ENCODE measurements around the gene RNF215. TPM values are rescaled to one million over a fixed set of nuclear protein-coding genes. Genes with fewer than 3 reads are reported as not detected.
"Not testable (repeated sequence)": the region's sequence is repeated elsewhere in the genome, so short reads cannot be mapped to it uniquely, and the experiment has no call there.

Gene RNF215
- total RNA-seq, 1 experiment from 2014 or later: 15.1 TPM

DNA sequence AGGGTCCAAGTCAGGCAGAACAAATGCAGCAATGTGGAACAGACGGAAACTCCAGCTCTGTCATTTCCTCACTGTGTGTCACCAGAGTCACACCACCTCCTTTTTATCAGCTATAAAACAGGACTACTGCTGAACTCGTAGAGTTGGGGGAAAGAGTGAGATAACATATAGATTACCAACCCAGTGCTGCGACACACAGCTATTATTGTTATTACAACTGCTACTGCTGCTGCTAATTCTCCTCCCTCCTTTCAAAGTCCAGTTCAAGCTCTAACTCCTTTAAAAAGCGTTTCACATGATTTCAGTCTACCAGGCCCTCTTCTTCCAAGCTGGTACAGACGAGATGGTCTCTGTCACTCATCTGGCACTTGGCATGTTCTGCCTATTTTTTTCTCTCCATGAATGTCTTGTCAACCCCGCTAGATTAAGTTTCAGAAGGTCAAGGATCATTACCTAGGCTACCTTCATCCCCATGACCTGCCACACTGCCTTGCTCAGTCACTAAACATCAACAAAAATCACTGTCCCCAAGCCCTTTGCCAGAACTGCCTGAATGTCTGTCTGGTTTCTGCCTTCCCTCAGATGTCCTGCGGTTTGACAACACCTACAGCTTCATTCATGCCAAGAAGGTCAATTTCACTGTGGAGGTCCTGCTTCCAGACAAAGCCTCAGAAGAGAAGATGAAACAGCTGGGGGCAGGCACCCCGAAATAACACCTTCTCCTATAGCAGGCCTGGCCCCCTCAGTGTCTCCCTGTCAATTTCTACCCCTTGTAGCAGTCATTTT is 34.7 kb upstream of the RNF215 start:
- peak; percentile 33 for DNase-seq (ENCODE audit: low read depth)

DNA sequence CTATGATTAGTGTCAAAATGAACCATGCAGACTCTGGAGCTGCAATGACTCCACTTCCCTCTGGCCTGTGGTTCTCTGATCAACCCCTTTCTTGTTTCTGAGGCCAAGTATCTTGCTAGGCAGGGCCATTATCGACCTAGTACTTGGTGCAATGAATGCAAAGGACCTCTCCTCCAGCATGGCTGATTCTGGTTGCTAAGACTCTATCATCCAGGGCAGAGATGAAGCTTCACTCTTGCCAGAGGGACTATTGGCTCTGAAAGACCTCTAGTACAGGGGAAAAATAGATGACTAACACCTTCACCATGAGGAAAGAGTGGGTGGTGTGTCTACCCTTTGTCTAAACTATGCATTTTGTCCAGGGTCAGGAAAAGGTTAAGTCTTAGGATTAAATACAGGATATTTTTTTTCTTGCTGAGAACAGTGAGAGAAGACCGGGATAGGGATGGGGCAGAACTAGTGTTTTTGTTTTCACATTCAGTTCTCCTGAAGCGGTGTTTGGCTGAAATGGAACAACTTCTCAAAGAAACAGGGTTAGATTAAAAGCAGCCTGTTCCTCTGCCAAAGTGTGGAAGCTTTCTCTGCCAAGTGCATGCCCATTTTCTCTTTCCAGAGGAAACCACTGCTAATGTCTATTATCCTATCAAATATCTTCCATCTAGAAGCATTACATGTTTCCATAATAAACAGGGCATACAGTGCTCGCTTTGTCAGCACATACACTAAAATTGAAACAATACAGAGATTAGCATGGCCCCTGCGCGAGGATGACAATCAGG is 33.3 kb upstream of the RNF215 start:
- peak; percentile 88 for DNase-seq (ENCODE audit: low read depth)

DNA sequence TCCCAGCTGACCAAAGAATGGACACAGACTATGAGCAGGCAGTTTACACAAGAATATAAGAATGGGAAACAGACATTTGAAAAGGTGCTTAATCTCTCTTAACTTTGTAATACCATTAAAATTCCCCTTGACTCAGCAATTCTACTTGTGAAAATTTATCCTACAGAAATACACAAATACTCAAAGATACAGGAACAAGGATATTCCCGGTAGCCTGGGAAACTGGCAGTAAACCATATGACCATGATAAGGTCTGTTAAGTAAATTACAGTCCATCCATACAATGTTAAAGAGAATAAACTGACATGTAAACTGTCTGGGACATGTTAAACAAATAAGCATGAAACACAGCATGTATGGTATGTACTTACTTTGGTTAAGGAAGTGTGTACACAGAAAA is 29.6 kb upstream of the RNF215 start:
- DNase-seq (ENCODE audit: low read depth): no peak

DNA sequence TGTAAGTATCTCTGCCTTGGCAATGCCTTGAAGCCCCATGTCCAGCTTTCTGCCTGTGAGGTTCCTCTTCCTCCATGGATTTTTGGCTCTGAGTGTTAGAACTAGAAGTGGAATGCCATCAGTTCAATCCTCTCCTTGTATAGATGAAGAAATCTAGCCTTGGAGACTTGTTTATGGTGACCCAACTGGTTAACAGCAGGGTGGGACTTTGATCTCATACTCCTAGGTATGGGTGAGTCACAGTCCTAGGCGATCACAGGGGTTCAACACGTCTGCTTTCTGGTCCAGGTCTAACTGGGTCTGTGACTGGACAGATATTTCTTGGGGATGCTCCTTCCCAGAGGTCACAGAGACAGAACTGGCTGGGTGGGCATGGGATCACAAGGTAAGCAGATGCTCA is 29.2 kb upstream of the RNF215 start:
- no peak for DNase-seq (ENCODE audit: low read depth)

DNA sequence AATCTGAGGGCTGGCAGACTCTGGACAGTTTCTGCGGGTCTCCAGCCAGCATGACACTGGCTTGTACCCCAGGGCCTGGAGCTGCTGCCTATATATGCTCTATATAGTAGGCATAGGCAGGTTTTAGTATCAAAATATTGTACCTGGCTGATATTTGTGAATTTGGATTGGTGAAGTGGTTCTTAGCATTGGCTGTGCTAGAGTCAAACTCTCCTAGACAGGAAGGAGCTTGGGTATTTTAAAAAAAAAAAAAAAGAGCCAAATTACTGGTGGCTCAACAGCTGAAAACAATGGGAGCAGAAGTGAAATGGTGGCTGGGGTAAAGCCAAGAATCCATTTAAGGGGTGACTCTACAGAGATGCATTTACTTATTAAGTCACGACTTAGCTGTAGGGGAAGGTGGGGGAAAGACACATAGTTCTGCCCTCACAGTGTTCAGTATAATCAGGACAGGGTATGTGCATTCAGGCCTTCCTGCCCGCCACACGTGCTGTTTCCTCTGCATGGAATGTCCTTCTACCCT is 27.4 kb upstream of the RNF215 start:
- DNase-seq (ENCODE audit: low read depth): no peak

DNA sequence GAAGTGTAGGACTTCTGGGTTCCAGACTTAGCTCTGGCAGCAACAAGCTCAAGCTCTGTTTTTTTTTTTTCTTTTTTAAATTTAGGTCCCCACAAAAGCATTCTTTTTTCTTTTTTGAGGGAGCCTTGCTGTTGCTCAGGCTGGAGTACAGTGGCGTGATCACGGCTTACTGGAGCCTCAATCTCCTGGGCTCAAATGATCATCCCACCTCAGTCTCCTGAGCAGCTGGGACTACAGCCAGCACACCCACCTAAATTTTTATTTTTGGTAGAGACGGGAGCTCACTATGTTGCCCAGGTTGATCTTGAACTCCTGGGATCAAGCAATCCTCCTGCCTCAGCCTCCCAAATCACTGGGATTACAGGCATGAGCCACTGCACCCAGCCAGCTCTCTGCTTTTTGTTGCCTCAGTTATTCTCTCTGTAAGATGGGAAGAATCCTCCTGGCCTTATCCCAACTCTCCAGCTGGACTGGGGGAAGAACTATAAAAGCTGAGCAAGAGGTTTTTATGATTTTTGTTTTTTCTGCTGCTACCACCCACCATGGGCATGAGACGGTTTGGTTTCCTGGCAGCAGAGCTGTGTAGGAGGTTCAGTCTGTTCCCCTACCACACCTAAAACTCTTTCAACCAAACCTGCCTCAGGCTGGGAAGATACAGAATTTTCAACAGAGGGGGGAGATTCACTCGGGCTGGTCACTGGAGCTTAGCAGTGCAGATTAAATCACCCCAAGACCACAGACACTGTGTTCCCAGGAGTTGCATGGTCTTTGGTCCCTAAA is 26.7 kb upstream of the RNF215 start:
- no peak for DNase-seq (ENCODE audit: low read depth)

DNA sequence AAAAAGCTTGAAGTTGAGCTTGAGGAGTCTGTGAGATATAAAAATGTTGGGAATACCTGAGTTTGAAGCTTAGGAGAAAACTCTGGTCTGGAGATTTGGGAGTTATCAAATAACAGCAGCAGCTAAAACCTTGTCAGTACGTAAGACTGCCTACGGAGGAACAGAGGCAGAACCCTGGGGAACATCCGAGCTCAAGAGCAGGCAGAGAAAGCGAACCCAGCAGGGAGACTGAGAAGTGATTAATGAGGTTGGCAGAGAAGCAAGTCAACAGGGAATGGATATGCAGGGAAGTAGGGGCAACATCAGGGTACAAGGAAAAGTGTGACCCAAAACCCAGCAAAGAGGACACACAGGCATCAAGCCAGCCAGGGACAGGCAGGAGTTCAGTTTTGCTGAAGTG is 25.8 kb upstream of the RNF215 start:
- DNase-seq (ENCODE audit: low read depth): no peak

DNA sequence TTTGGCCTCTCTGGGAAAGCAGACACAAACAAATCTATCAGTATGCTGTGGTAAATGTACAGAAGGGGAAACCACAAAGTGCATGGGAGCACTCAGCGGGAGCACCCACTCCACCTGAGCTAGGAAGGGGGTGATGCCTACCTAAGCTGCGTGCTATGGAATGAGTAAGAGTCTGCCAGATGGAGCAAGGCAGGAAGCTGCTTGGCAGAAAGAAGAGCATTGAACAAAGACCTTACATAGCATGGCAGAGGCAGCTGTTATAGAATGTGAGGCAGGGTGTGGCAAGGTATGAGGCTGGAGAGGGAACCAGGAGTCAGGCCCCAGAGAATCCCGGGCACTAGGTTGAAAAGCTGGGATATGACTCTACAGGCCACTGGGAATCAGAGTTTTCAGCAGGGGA is 24.6 kb upstream of the RNF215 start:
- no peak for DNase-seq (ENCODE audit: low read depth)

DNA sequence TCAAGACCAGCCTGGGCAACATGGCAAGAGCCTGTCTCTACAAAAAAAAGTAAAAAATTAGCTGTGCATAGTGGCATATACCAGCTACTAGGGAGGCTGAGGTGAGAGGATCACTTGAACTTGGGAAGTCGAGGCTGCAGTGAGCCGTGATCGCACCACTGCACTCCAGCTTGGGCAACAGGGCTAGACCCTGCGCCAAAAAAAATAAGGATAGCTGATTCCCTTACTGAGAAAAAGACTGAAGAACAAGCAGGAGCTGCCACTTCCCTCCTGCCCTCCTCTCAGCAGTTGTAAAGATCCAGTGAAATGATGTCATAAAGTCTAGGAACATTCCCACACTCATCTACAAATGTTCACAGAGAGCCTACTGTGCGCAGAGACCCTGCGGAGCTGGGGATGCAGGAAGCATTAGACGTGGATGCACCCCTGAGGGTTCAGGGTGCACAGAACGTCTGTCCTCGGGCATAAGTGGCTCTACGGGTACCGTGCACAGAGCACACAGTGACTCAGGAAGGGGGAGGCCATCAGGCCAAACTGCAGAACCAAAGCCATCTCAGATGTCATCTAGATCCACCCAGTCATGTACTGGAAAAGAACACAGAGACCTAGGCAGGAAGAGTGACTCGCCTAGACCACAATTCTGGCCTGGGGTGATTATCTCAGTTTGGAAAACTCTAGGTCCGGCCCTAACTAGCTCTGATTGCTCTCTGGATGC is 21.3 kb upstream of the RNF215 start:
- peak; percentile 94 for DNase-seq (ENCODE audit: low read depth)

DNA sequence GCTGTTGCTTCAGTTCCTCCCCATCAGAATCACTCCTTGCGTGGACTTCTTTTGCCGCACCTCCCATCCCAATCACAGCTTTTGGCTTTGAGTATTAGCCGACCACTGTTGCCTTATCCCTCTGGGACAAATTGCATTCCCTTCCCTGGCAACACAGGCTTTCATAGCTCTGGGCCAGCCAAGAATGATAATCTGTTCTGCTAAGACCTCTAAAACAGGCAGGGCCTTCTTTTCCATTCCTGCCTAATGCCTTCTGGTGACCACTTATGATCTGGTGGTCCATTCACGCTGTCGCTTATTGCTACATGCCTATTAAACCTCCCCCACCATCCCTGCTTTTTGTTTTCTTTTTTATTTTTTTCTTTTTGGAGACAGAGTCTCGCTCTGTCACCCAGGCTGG is 19.2 kb upstream of the RNF215 start:
- DNase-seq (ENCODE audit: low read depth): no peak

DNA sequence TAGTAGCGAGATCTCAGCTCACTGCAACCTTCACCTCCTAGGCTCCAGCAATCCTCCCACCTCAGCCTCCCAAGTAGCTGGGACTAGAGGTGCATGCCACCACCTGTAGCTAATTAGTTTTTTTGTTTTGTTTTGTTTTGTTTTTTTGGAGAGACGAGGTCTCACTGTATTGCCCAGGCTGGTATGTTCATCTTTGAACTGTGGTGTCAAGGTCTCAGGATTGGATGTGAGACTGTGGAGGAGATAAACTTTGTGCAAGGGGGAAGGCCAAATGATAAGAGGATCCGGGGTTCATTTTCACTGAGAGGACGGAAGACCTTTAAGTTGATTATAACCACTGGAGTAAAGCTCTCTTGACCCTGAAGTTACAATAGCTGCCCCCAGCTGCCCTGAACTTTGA is 18.5 kb upstream of the RNF215 start:
- DNase-seq (ENCODE audit: low read depth): no peak

DNA sequence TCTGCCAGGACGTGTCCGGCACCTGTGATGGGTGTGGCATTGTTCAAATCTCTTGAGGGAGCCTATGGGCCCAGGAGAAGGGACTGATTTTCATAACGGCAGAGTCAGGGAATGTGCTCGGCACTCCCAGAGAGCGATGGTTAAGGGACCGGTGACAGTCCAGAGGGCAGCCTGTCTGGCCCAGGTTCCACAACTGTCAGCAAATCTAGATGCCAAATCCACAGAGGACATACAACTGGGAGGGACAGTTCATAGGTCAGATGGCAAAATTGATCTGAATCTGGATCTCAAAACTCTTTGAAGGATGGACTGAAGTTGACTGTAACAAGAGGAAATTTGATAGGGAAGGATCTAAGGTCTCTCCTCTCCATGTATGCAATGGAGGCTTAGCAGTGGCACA is 17.1 kb upstream of the RNF215 start:
- no peak for DNase-seq (ENCODE audit: low read depth)

DNA sequence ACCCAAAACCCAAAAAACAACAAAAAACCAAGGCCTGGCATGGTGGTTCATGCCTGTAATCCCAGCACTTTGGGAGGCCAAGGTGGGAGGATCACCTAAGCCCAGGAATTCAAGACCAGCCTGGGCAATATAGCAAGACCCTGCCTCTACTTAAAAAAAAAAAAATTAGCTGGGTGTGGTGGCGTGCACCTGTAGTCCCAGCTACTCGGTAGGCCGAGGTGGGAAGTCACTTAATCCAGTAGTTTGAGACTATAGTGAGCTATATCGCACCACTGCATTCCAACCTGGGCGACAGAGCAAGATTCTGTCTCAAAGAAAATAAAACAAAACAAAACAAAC is 15.5 kb upstream of the RNF215 start:
- not testable (repeated sequence) for DNase-seq (ENCODE audit: low read depth)

DNA sequence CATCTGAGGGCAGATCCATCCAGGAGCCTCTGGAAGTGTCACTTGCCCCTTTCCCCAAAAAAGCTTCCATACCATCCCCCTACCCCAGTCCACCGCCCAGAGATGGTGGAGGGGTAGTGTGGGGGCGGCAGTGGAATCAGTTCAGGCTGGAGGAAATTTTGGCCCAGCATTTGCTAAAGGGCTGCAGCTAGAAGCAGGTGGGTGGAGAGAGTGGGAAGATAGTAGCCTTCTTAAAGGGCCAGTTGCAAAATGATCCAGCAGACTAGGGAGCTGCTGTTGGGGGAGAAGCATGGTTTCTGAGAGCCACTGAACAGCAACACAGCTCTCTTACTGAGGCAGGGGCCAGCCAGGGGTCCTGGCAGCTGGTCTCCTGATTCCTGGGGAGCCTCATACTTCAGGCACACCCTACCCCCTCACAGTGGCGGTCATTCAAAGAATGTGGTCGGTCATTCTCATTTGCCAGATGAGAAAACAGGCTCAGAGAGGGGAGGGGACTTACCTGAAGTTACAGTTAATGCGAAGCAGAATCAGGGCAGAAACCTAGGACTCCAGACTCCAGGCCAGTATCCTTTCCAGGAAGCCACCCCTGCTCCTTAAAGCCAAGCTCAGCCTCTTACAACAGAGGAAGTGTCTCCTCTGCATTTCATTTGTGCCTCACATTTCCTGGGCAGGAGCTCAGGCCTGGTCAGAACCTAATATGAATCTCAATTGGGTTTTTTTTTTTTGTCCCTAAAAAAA is 15.0 kb upstream of the RNF215 start:
- no peak for DNase-seq (ENCODE audit: low read depth)

DNA sequence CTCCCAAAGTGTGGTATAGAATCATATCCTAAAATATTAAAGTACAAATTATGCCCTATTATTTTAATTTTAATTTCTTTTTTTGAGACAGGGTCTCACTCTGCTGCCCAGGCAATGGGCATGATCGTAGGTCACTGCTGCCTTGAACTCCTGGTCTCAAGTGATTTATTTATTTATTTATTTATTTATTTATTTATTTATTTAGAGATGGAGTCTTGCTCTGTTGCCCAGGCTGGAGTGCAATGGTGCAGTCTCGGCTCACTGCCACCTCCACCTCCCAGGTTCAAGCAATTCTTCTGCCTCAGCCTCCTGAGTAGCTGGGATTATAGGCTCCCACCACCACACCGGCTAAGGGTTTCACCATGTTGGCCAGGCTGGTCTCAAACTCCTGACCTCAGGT is 13.8 kb upstream of the RNF215 start:
- DNase-seq (ENCODE audit: low read depth): not testable (repeated sequence)

DNA sequence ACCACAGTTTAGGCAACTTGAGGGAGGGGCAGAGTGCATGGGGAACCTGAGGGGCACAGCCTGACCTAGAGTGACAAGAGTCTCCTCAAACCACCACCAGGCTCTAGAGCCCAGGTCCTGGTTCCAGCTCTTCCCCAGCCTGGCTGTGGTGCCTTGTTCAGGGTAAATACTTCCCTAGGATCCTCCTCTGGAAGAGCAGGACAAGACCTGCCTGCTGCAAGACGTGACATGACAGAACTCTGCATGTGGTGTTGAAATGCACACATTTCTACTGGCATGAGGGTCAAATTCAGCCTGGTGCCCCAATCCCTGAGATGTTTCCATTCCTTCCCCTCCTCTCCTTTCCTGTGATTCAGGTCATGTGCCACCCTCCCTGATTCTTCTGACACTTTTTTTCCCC is 12.9 kb upstream of the RNF215 start:
- DNase-seq (ENCODE audit: low read depth): no peak

DNA sequence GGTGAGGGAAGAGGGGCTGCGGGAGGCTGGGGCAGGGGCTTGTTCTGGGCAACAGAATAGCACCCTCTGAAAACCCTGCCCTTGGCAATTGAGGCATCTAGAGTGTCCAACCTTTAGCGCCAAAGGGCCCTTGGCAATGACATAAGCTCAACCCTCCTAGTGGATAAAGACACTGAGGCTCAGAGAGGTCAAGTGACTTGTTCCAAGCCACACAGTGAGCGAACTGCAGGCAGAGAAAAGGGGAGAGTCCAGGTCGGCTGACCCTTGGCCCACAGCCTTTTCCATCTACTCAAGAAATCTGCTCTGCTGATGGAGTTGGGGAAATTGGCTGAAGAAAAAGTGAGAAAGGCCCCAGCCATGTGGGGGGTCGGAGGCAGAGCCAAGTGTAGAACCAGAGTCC is 12.5 kb upstream of the RNF215 start:
- no peak for DNase-seq (ENCODE audit: low read depth)

DNA sequence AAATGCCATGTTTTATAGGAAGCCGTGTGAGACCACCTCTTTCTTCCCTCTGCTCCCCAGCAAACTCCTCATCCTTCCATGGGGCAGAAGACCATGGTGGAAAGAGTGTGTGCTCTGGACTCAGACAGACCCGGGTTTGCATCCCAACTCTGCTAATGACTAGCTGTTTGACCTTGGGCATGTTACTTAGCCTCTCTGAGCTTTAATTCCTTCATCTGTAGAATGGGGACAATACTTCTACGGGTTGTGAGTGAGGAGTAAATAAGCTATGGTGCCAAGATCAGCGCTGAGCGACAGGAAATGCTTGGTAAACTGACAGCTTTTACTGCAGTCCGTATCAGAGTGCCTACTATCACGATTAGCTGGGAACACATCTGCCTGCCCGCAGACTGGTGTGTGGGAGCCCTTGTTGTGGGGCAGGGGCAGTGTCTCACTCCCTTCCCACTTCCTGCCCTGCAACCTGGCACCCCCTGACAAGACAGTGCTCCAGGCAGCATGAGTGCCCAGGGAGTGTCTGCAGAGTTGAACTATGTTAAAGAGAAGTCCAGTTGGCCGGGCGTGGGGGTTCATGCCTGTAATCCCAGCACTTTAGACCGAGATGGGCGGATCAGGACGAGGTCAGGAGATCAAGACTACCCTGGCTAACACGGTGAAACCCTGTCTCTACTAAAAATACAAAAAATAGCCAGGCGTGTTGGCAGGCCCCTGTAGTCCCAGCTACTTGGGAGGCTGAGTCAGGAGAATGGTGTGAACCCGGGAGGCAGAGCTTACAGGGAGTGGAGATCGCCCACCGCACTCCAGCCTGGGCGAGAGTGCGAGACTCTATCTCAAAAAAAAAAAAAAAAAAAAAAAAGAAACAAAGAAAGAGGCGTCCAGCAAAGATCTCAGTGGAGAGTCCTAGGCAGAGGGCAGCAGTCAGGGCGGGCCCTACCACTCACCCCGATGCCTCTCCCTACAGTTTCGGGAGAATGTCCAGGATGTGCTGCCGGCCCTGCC is 11.8 kb upstream of the RNF215 start:
- no peak for DNase-seq (ENCODE audit: low read depth)
